SW480 (cell line): Measurements from ENCODE around the gene COL8A2.
A peak's percentile ranks its signal among the peaks of the same experiment; 100 is the strongest.

Source experiments
- DNase-seq: peaks from one replicate; pipeline ENCODE4 v3.0.0-alpha.2; 2016; ENCODE audit warnings: low spot score

COL8A2 gene

GRCh38 chr1:36088577-36089392, 36.2 kb downstream of the COL8A2 start, which contains the start of gene ADPRS:
ADPRS (plus strand) TSS chr1:36088892; CDS start chr1:36088905, 13 bp downstream.
- peak; percentile 89 for DNase-seq

GRCh38 chr1:36088265-36088576, 36.8 kb downstream of the COL8A2 start:
- DNase-seq: no peak

GRCh38 chr1:36087233-36088123, 37.5 kb downstream of the COL8A2 start:
- DNase-seq: no peak

GRCh38 chr1:36086529-36087232, 38.3 kb downstream of the COL8A2 start:
- no peak for DNase-seq

GRCh38 chr1:36085686-36086526, 39.1 kb downstream of the COL8A2 start:
- DNase-seq: no peak

GRCh38 chr1:36085126-36085525, 39.9 kb downstream of the COL8A2 start:
- no peak for DNase-seq

- DNase-seq: no peak
Observed at GRCh38 chr1:36084497-36085115, 40.4 kb downstream of the COL8A2 start.

- DNase-seq: no peak
Observed at GRCh38 chr1:36083635-36084496, 41.2 kb downstream of the COL8A2 start, which contains the start of gene TEKT2. TEKT2 (plus strand) TSS chr1:36084094; CDS start chr1:36084922, 828 bp downstream.

GRCh38 chr1:36083219-36083618, 41.8 kb downstream of the COL8A2 start:
- no peak for DNase-seq

- no peak for DNase-seq
Observed at GRCh38 chr1:36081926-36082485, 43.0 kb downstream of the COL8A2 start.

- peak; percentile 51 for DNase-seq
Observed at GRCh38 chr1:36080801-36081200, 44.2 kb downstream of the COL8A2 start.

- no peak for DNase-seq
Observed at GRCh38 chr1:36080236-36080635, 44.8 kb downstream of the COL8A2 start.

- DNase-seq: no peak
Observed at GRCh38 chr1:36076979-36077573, 47.9 kb downstream of the COL8A2 start.

GRCh38 chr1:36070349-36070748, 54.7 kb downstream of the COL8A2 start:
- DNase-seq: no peak

GRCh38 chr1:36068866-36069265, 56.2 kb downstream of the COL8A2 start:
- DNase-seq: no peak

- DNase-seq: no peak
Observed at GRCh38 chr1:36067871-36068270, 57.2 kb downstream of the COL8A2 start.

GRCh38 chr1:36062315-36062714, 62.7 kb downstream of the COL8A2 start:
- DNase-seq: no peak

GRCh38 chr1:36055706-36056105, 69.3 kb downstream of the COL8A2 start:
- no peak for DNase-seq

GRCh38 chr1:36053978-36054377, 71.0 kb downstream of the COL8A2 start:
- DNase-seq: no peak
